Measurements from ENCODE around the gene MYO1F.

MYO1F gene

DNA sequence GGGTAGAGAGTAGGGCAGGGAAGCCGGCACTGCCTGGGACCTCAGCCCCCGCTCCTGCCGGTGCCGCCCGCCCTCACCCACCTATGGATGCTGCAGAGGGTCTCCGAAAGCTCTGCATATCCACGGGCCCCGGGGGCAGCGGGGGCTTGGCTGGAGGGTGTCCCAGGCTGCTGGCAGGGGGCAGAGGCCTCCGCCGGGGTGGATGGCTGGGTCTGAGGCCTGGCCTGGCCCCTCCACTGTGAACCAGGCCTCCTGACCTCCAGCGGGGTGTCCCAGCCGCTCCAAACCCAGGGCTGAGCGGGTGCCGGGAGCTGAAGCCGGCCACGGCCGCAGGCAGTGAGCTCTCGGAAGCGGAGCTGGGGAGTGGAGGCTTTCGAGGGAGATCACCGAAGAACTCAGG, 78.9 kb downstream of the MYO1F start:
- Histone ChIP-seq H3K79me2 (no peaks in the 10 kb centered on the region), H3K27me3 (ENCODE audit: control insufficient read depth, insufficient read depth, low read length) (no peaks in the 10 kb centered on the region), H3K9ac (no peak overlapping the region), H2AFZ (no peak overlapping the region), H3K9me3 (ENCODE audit: control insufficient read depth, low read length) (no peaks in the 10 kb centered on the region), H3K4me1 (no peaks in the 10 kb centered on the region), H3K4me2 (ENCODE audit: low read length) (no peak overlapping the region), H3K4me3 (ENCODE audit: low read depth, low read length) (no peak overlapping the region), H3K36me3 (ENCODE audit: control insufficient read depth, insufficient read depth, low read length) (no peaks in the 10 kb centered on the region), H3K27ac (no peak overlapping the region)
- TF ChIP-seq, protein P1, sequence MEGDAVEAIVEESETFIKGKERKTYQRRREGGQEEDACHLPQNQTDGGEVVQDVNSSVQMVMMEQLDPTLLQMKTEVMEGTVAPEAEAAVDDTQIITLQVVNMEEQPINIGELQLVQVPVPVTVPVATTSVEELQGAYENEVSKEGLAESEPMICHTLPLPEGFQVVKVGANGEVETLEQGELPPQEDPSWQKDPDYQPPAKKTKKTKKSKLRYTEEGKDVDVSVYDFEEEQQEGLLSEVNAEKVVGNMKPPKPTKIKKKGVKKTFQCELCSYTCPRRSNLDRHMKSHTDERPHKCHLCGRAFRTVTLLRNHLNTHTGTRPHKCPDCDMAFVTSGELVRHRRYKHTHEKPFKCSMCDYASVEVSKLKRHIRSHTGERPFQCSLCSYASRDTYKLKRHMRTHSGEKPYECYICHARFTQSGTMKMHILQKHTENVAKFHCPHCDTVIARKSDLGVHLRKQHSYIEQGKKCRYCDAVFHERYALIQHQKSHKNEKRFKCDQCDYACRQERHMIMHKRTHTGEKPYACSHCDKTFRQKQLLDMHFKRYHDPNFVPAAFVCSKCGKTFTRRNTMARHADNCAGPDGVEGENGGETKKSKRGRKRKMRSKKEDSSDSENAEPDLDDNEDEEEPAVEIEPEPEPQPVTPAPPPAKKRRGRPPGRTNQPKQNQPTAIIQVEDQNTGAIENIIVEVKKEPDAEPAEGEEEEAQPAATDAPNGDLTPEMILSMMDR (IDR thresholded peaks at IDR 0.05) = no peak

DNA sequence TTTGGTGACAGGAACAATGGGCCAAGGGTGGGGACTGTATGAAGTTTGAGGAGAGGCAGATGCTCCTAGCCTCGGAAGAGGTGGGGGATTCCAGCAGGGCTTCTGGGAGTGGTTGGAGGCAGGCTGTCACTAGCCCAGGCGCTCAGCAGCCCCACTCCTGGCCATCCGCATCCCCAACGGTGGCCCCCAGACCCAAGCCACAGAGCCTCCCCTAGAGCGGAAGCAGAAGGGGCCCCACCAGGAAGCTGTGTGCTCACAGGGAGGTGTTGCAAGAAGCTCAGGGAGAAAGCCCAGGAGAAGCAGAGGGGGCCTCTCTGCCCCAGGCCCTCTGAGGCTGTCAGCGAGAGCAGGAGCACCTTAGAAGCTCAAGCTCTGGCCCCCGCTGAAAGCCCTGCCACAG, 83.1 kb downstream of the MYO1F start:
- Histone ChIP-seq H3K79me2 (no peaks in the 10 kb centered on the region), H3K4me2 (ENCODE audit: low read length) (no peak overlapping the region), H3K4me3 (ENCODE audit: low read depth, low read length) (no peak overlapping the region), H3K27me3 (ENCODE audit: control insufficient read depth, insufficient read depth, low read length) (no peaks in the 10 kb centered on the region), H3K36me3 (ENCODE audit: control insufficient read depth, insufficient read depth, low read length) (no peaks in the 10 kb centered on the region), H3K9ac (no peak overlapping the region), H2AFZ (no peak overlapping the region), H3K27ac (no peak overlapping the region), H3K4me1 (no peaks in the 10 kb centered on the region), H3K9me3 (ENCODE audit: control insufficient read depth, low read length) (no peaks in the 10 kb centered on the region)
- TF ChIP-seq, protein P1 (IDR thresholded peaks at IDR 0.05) = no peak

DNA sequence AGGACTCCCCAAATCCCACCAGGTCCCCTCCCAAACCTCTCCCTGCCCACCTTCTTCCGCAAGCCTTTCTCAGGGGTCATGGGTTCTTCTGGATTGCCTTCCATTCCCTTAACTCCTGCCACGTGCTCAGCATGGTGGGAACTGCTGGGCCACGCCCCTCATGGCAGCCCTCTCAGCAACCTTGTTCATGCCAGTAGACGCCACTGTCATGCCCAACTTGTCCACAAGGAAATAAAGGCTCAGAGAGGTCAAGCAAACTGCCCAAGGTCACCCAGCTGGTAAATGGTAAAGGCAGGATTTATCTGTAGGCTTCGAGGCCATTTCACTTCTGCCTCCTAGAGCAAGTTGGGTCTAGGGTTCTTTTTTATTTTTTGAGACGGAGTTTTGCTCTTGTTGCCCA, 85.7 kb downstream of the MYO1F start:
- TF ChIP-seq, protein P1 (IDR thresholded peaks at IDR 0.05) = no peak
- H3K4me1 ChIP-seq = no peaks in the 10 kb centered on the region
- no peaks in the 10 kb centered on the region for H3K27me3 ChIP-seq (ENCODE audit: control insufficient read depth, insufficient read depth, low read length)
- no peak overlapping the region for H3K4me3 ChIP-seq (ENCODE audit: low read depth, low read length)
- no peaks in the 10 kb centered on the region for H3K36me3 ChIP-seq (ENCODE audit: control insufficient read depth, insufficient read depth, low read length)
- H3K9ac ChIP-seq = no peak overlapping the region
- H2AFZ ChIP-seq = no peak overlapping the region
- H3K9me3 ChIP-seq (ENCODE audit: control insufficient read depth, low read length) = no peaks in the 10 kb centered on the region
- H3K4me2 ChIP-seq (ENCODE audit: low read length) = no peak overlapping the region
- H3K27ac ChIP-seq = no peak overlapping the region
- no peaks in the 10 kb centered on the region for H3K79me2 ChIP-seq

DNA sequence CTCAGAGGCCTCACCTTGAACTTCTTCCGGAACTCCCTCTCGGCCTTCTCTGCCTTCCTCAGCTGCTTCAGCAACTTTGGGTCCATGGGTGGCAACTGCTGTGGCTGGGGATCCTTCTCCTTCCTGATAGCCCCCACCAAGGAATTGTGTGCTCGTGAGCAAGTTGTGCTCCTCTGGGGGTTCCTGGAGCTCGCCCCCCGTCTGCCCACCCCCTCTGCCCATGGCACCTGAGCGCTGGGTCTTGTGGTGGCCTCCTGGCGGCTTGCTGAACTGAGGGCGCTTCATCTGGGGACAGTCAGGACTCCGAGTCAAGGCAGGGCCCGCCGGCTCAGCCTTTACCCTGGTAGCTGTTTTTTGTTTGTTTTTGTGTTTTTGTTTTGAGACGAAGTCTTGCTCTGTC, 86.4 kb downstream of the MYO1F start:
- Histone ChIP-seq H3K9ac (no peak overlapping the region), H3K79me2 (no peaks in the 10 kb centered on the region), H2AFZ (no peak overlapping the region), H3K4me3 (ENCODE audit: low read depth, low read length) (no peak overlapping the region), H3K4me1 (no peaks in the 10 kb centered on the region), H3K4me2 (ENCODE audit: low read length) (no peak overlapping the region), H3K27ac (no peak overlapping the region), H3K9me3 (ENCODE audit: control insufficient read depth, low read length) (no peaks in the 10 kb centered on the region), H3K36me3 (ENCODE audit: control insufficient read depth, insufficient read depth, low read length) (no peaks in the 10 kb centered on the region), H3K27me3 (ENCODE audit: control insufficient read depth, insufficient read depth, low read length) (no peaks in the 10 kb centered on the region)
- TF ChIP-seq, protein P1 (IDR thresholded peaks at IDR 0.05) = no peak

DNA sequence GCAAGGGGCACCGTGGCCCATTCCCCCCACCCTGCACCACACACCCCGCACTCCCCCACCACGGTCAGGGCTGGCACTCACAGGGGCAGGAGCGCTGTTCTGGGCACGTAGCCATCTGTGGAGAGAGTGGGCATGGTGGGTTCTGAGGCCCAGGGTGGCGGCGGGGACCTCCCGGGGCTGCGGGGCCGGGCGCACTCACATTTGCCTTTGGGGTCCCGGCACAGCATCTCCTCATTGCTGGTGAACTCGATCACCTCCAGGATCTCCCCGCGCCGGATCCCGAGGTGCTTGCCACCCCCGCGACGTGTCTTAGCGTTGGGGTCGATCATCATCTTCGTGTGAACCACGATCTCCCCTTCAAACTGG, 86.9 kb downstream of the MYO1F start:
- H3K79me2 ChIP-seq = no peaks in the 10 kb centered on the region
- H3K9me3 ChIP-seq (ENCODE audit: control insufficient read depth, low read length) = no peaks in the 10 kb centered on the region
- H3K9ac ChIP-seq = no peak overlapping the region
- no peaks in the 10 kb centered on the region for H3K36me3 ChIP-seq (ENCODE audit: control insufficient read depth, insufficient read depth, low read length)
- no peak overlapping the region for H3K4me2 ChIP-seq (ENCODE audit: low read length)
- no peak overlapping the region for H3K4me3 ChIP-seq (ENCODE audit: low read depth, low read length)
- TF ChIP-seq, protein P1 (IDR thresholded peaks at IDR 0.05) = no peak
- H3K4me1 ChIP-seq = no peaks in the 10 kb centered on the region
- no peaks in the 10 kb centered on the region for H3K27me3 ChIP-seq (ENCODE audit: control insufficient read depth, insufficient read depth, low read length)
- no peak overlapping the region for H3K27ac ChIP-seq
- H2AFZ ChIP-seq = no peak overlapping the region

Data from parathyroid adenoma (tissue), 2 donors.